Breast epithelium (tissue), 4 donors: ENCODE measurements around the gene ZNF407. TPM values are rescaled to one million over a fixed set of nuclear protein-coding genes. Genes with fewer than 3 reads are reported as not detected.

Source experiments
- DNase-seq, 2 donors: peaks; one replicate each; pipeline ENCODE4 v3.0.0-alpha.2; 2019; ENCODE audit warnings: low spot score in 2 of 2
- H3K27ac ChIP-seq, 2 donors: fragments of 200-600 bp; sonication (generic) in 1 of 2; one replicate each; pipeline ENCODE4 v1.5.1; 2016 to 2019; ENCODE audit warnings: mild to moderate bottlenecking in 1 of 2
- H3K27me3 ChIP-seq, 2 donors: fragments of 200-600 bp; sonication (generic) in 1 of 2; one replicate each; pipeline versions ENCODE4 v1.5.1 to v1.6.0; 2017 to 2019; ENCODE audit warnings: control low read depth in 1 of 2, mild to moderate bottlenecking in 1 of 2
- H3K36me3 ChIP-seq: fragments of 200-600 bp; one replicate; pipeline ENCODE4 v1.5.1; 2019
- H3K4me1 ChIP-seq, 2 donors: fragments of 200-600 bp; sonication (generic); one replicate each; pipeline ENCODE4 v1.5.1; 2016 to 2019; ENCODE audit warnings: control low read depth in 1 of 2
- H3K4me3 ChIP-seq, 3 donors: fragments of 200-600 bp; sonication (generic); 1 replicate in 2 of 3; 2 replicates in 1 of 3; pipeline ENCODE4 v1.5.1; 2016 to 2019; ENCODE audit warnings: mild to moderate bottlenecking in 3 of 3, moderate library complexity in 2 of 3
- H3K9me3 ChIP-seq, 2 donors: fragments of 200-600 bp; sonication (generic) in 1 of 2; one replicate each; pipeline ENCODE4 v1.5.1; 2016 to 2019; ENCODE audit warnings: control low read depth in 1 of 2
- CTCF ChIP-seq, 3 donors: fragments of 450-650 bp; IDR thresholded peaks; one replicate each; pipeline ENCODE4 v1.5.1; 2016 to 2017; ENCODE audit warnings: antibody characterized with exemption in 3 of 3, mild to moderate bottlenecking in 3 of 3, moderate library complexity in 3 of 3
- POLR2A ChIP-seq: fragments of 450-650 bp; IDR thresholded peaks from one replicate; pipeline ENCODE4 v1.6.1; 2016; ENCODE audit warnings: antibody characterized with exemption, mild to moderate bottlenecking, moderate library complexity
- POLR2AphosphoS5 ChIP-seq, 3 donors: sonication (generic); formaldehyde crosslinking; IDR thresholded peaks; one replicate each; pipeline ENCODE4 v1.6.1; 2017; ENCODE audit warnings: antibody characterized with exemption in 3 of 3
- intact Hi-C: fragments of 100-400 bp; cut with DNase I; formaldehyde crosslinking; loops from one replicate; pipeline ENCODE4 v1.15.1; 2023; ENCODE audit warnings: low total_unique reads
- total RNA-seq, 3 donors: library from RNA; depleted of rRNA; stranded (reverse); fragments of >200 nt; gene quantifications; one replicate each; pipeline ENCODE4 v1.1.0, GENCODE V29; 2016

ZNF407 gene
- total RNA-seq, 3 donors from 2014 or later, result 14.9 to 30.1 (median 22.3) TPM

GRCh38 chr18:74933930-74934329 is 336.3 kb downstream of the ZNF407 start:
- Histone ChIP-seq H3K4me3 (no peak overlapping the region), H3K4me1 (no peaks in the 10 kb centered on the region), H3K9me3 (no peaks in the 10 kb centered on the region), H3K36me3 (no peaks in the 10 kb centered on the region), H3K27me3 (no peaks in the 10 kb centered on the region), H3K27ac (no peak overlapping the region)
- TF ChIP-seq POLR2A, result no peak
- TF ChIP-seq CTCF (IDR thresholded peaks at IDR 0.05), result no peak
- TF ChIP-seq POLR2AphosphoS5 (IDR thresholded peaks at IDR 0.05), result no peak
- intact Hi-C loops, result no loop called here
- no peak for DNase-seq

- Histone ChIP-seq H3K4me3 (no peak overlapping the region), H3K9me3 (no peaks in the 10 kb centered on the region), H3K4me1 (no peaks in the 10 kb centered on the region), H3K27me3 (no peaks in the 10 kb centered on the region), H3K36me3 (no peaks in the 10 kb centered on the region), H3K27ac (no peak overlapping the region)
- no peak for TF ChIP-seq POLR2AphosphoS5 (IDR thresholded peaks at IDR 0.05)
- TF ChIP-seq CTCF (IDR thresholded peaks at IDR 0.05), result no peak
- no peak for TF ChIP-seq POLR2A
- intact Hi-C loops, result no loop called here
- no peak for DNase-seq
Observed at GRCh38 chr18:74935434-74935833, 337.8 kb downstream of the ZNF407 start.

- DNase-seq, result no peak
- Histone ChIP-seq H3K27me3 (no peaks in the 10 kb centered on the region), H3K4me1 (no peaks in the 10 kb centered on the region), H3K4me3 (no peak overlapping the region), H3K27ac (no peak overlapping the region), H3K9me3 (no peaks in the 10 kb centered on the region), H3K36me3 (no peaks in the 10 kb centered on the region)
- TF ChIP-seq CTCF (IDR thresholded peaks at IDR 0.05), result no peak
- intact Hi-C loops, result no loop called here
Observed at GRCh38 chr18:74936343-74936742, 338.7 kb downstream of the ZNF407 start.

GRCh38 chr18:74937291-74937690 is 339.6 kb downstream of the ZNF407 start:
- Histone ChIP-seq H3K9me3 (no peaks in the 10 kb centered on the region), H3K4me1 (no peaks in the 10 kb centered on the region), H3K4me3 (no peak overlapping the region), H3K27ac (no peak overlapping the region), H3K36me3 (no peaks in the 10 kb centered on the region), H3K27me3 (no peaks in the 10 kb centered on the region)
- TF ChIP-seq CTCF (IDR thresholded peaks at IDR 0.05), result no peak
- no peak for TF ChIP-seq POLR2AphosphoS5 (IDR thresholded peaks at IDR 0.05)
- TF ChIP-seq POLR2A, result no peak
- intact Hi-C loops, result no loop called here
- DNase-seq, result no peak

- TF ChIP-seq CTCF (IDR thresholded peaks at IDR 0.05) (no peak), POLR2A (no peak), POLR2AphosphoS5 (IDR thresholded peaks at IDR 0.05) (no peak)
- H3K4me1 ChIP-seq, result no peaks in the 10 kb centered on the region
- intact Hi-C loops, result no loop called here
- no peak overlapping the region for H3K4me3 ChIP-seq
- H3K27me3 ChIP-seq, result no peaks in the 10 kb centered on the region
- DNase-seq, result no peak
- H3K36me3 ChIP-seq, result no peaks in the 10 kb centered on the region
- H3K9me3 ChIP-seq, result no peaks in the 10 kb centered on the region
- no peak overlapping the region for H3K27ac ChIP-seq
Observed at GRCh38 chr18:74940856-74941255, 343.2 kb downstream of the ZNF407 start.
